Esophagus squamous epithelium (tissue), 4 donors: Measurements from ENCODE around the gene HOATZ.

Experiments used
- POLR2A ChIP-seq, 4 donors: fragments of 450-650 bp; IDR thresholded peaks; one replicate each; pipeline ENCODE4 v1.6.1; 2017; ENCODE audit warnings: antibody characterized with exemption in 4 of 4, mild to moderate bottlenecking in 4 of 4, moderate library complexity in 3 of 4
- TF ChIP-seq, protein P1 (sequence below), 6 experiments: fragments of 450-650 bp in 4 of 6; fragments of 200-600 bp in 2 of 6; sonication (generic) in 2 of 6; IDR thresholded peaks; one replicate each; pipeline ENCODE4 v1.5.1; 2016 to 2019; ENCODE audit warnings: antibody characterized with exemption in 6 of 6, mild to moderate bottlenecking in 4 of 6, moderate library complexity in 4 of 6

DNA sequence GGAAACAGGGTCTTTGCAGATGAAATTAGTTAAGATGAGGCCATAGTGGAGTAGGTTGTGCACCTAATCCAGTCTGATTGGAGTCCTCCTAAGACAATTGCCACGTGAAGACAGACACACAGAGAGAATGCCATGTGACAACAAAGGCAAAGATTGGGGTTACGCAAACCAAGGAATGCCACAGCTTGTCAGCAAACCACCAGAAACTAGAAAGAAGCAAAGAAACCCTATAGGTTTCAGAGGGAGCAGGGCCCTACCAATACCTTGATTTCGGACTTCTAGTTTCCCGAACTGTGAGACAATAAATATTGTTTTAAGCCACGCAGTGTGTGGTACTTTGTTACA lies 17.8 kb downstream of the HOATZ start:
- TF ChIP-seq, protein P1, sequence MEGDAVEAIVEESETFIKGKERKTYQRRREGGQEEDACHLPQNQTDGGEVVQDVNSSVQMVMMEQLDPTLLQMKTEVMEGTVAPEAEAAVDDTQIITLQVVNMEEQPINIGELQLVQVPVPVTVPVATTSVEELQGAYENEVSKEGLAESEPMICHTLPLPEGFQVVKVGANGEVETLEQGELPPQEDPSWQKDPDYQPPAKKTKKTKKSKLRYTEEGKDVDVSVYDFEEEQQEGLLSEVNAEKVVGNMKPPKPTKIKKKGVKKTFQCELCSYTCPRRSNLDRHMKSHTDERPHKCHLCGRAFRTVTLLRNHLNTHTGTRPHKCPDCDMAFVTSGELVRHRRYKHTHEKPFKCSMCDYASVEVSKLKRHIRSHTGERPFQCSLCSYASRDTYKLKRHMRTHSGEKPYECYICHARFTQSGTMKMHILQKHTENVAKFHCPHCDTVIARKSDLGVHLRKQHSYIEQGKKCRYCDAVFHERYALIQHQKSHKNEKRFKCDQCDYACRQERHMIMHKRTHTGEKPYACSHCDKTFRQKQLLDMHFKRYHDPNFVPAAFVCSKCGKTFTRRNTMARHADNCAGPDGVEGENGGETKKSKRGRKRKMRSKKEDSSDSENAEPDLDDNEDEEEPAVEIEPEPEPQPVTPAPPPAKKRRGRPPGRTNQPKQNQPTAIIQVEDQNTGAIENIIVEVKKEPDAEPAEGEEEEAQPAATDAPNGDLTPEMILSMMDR (IDR thresholded peaks at IDR 0.05): no peak
- no peak for TF ChIP-seq POLR2A (IDR thresholded peaks at IDR 0.05)
